Osteocyte (in vitro differentiated cells): ENCODE measurements around the gene MZT1. TPM values are rescaled to one million over a fixed set of nuclear protein-coding genes. Genes with fewer than 3 reads are reported as not detected.

Experiments used
- DNase-seq: peaks from one replicate; pipeline ENCODE4 v3.0.0; 2021; ENCODE audit warnings: mixed read lengths; ENCODE audit not compliant: unreplicated experiment; ENCODE audit errors: extremely low spot score
- H3K27ac Mint-ChIP-seq: one replicate; pipeline ENCODE4 v1.8.0; 2021; ENCODE audit warnings: mild to moderate bottlenecking, mixed read lengths; ENCODE audit not compliant: unreplicated experiment
- H3K27me3 Mint-ChIP-seq: one replicate; pipeline ENCODE4 v1.8.0; 2021; ENCODE audit warnings: mixed read lengths; ENCODE audit not compliant: unreplicated experiment
- H3K36me3 Mint-ChIP-seq: one replicate; pipeline ENCODE4 v1.8.0; 2021; ENCODE audit warnings: mixed read lengths; ENCODE audit not compliant: unreplicated experiment
- H3K4me1 Mint-ChIP-seq: one replicate; pipeline ENCODE4 v1.8.0; 2021; ENCODE audit warnings: mixed read lengths; ENCODE audit not compliant: unreplicated experiment
- H3K4me3 Mint-ChIP-seq: one replicate; pipeline ENCODE4 v1.8.0; 2021; ENCODE audit warnings: mild to moderate bottlenecking, moderate library complexity, mixed read lengths; ENCODE audit not compliant: unreplicated experiment
- H3K9me3 Mint-ChIP-seq: one replicate; pipeline ENCODE4 v1.8.0; 2021; ENCODE audit warnings: mixed read lengths; ENCODE audit not compliant: unreplicated experiment
- CTCF ChIP-seq: fragments of 200-600 bp; sonication (generic); IDR thresholded peaks from 2 replicates; pipeline ENCODE4 v1.5.0; 2021; ENCODE audit warnings: antibody characterized with exemption, mild to moderate bottlenecking, moderate library complexity
- total RNA-seq: library from RNA; stranded (reverse); gene quantifications from 2 replicates; pipeline ENCODE4 v1.2.1, GENCODE V29; 2021

MZT1 gene
- total RNA-seq, 1 donor from 2014 or later, result 8.5 TPM

DNA sequence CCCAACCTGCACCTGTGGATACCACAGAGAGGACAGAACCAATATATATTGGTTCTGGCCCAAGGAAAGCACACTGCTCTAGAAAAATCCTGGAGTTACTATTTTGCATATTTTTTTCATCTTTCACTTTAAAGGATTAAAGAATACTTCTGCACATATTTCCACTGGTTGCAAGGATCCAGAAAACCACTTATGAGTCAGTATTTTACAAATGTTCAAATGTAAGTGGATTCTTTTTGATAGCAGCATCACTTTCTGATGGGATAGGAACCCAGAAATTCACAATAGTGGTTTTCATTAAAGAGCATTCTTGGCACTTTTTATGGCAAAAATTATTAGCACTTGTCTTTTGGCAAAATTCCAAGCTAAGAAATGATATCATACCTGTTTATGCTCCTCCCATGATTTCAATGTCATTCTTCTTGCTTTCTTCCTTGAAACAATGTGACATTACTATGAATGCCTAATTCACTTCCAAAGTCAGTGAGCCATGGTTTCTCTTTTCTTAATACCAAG lies 38.2 kb downstream of the MZT1 start:
- H3K9me3 Mint-ChIP-seq, result no peaks in the 10 kb centered on the region
- H3K36me3 Mint-ChIP-seq, result no peaks in the 10 kb centered on the region
- TF ChIP-seq CTCF, result no peak
- H3K4me1 Mint-ChIP-seq, result no peaks in the 10 kb centered on the region
- no peak for DNase-seq
- no peak overlapping the region for H3K27ac Mint-ChIP-seq
- peaks cover 26% of the 10 kb centered on the region for H3K27me3 Mint-ChIP-seq
- no peak overlapping the region for H3K4me3 Mint-ChIP-seq

- peaks cover 42% of the 10 kb centered on the region for H3K27me3 Mint-ChIP-seq
- no peaks in the 10 kb centered on the region for H3K4me1 Mint-ChIP-seq
- no peak overlapping the region for H3K4me3 Mint-ChIP-seq
- TF ChIP-seq CTCF, result no peak
- DNase-seq, result no peak
- H3K9me3 Mint-ChIP-seq, result no peaks in the 10 kb centered on the region
- H3K27ac Mint-ChIP-seq, result no peak overlapping the region
- H3K36me3 Mint-ChIP-seq, result no peaks in the 10 kb centered on the region
Measured at GRCh38 chr13:72686766-72687165, 40.7 kb downstream of the MZT1 start.

DNA sequence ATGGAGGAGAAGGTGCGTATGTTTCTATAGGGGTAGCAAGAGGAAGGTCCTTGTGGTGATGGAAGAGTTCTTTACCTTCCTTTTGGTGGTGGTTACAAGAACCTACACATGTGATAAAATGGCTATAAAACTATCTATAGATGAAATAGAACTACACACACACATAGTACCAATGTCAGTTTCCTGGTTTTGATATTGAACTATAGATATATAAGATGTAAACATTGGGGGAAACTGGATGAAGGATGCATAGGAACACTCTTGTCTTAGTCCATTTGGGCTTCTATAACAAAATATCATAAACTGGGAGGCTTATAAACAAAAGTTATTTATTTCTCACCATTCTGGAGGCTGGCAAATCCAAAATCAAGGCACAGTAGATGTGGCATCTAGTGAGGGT lies 47.1 kb downstream of the MZT1 start:
- no peak for TF ChIP-seq CTCF
- Mint-ChIP-seq H3K27me3 (peaks cover 24% of the 10 kb centered on the region), H3K27ac (no peak overlapping the region), H3K4me1 (no peaks in the 10 kb centered on the region), H3K4me3 (no peak overlapping the region), H3K36me3 (no peaks in the 10 kb centered on the region), H3K9me3 (no peaks in the 10 kb centered on the region)
- no peak for DNase-seq

DNA sequence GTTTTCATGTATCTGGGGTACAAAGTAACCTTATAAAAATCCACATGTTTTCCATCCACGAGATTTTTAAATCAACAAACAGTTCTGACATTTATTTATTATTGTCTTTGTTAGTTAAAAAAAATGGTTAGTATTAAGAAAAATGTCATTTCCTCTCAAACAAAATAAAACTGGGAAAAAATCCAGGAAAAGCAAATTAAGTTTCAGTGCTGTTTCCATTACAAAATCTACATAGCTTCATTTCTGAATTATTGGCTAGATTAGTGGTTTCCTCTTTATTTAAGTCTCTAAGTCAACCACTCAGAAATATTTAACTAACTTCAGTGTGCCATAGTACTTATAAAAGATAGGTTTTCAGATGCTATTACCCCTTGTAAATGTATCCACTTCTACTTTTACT lies 49.1 kb downstream of the MZT1 start:
- H3K9me3 Mint-ChIP-seq, result no peaks in the 10 kb centered on the region
- TF ChIP-seq CTCF, result no peak
- H3K4me1 Mint-ChIP-seq, result no peaks in the 10 kb centered on the region
- H3K27me3 Mint-ChIP-seq, result peaks cover 15% of the 10 kb centered on the region
- no peaks in the 10 kb centered on the region for H3K36me3 Mint-ChIP-seq
- no peak overlapping the region for H3K4me3 Mint-ChIP-seq
- no peak overlapping the region for H3K27ac Mint-ChIP-seq
- DNase-seq, result no peak

DNA sequence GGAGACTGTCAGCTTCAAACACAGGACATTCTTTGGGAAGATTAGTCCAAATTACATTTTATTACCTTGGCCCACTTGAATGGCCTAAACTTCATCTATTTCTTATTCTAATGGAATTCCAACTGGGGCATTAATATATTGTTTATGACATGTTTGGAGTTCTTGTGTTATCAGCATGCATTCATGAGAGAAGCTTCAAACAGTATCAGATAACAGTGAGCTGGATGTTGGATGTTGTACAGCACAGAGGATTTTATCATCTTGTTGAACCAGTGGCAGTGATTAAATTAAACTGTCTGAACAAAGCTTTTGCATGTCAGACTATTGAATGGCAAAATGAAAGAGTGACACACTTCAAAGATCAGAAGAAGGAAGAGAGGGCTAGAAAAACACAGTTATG lies 50.0 kb downstream of the MZT1 start:
- TF ChIP-seq CTCF, result no peak
- no peaks in the 10 kb centered on the region for H3K36me3 Mint-ChIP-seq
- no peaks in the 10 kb centered on the region for H3K9me3 Mint-ChIP-seq
- peaks cover 8% of the 10 kb centered on the region for H3K27me3 Mint-ChIP-seq
- DNase-seq, result no peak
- no peak overlapping the region for H3K27ac Mint-ChIP-seq
- no peaks in the 10 kb centered on the region for H3K4me1 Mint-ChIP-seq
- no peak overlapping the region for H3K4me3 Mint-ChIP-seq
